ENCODE measurements around the gene SHTN1.

SHTN1 gene

DNA sequence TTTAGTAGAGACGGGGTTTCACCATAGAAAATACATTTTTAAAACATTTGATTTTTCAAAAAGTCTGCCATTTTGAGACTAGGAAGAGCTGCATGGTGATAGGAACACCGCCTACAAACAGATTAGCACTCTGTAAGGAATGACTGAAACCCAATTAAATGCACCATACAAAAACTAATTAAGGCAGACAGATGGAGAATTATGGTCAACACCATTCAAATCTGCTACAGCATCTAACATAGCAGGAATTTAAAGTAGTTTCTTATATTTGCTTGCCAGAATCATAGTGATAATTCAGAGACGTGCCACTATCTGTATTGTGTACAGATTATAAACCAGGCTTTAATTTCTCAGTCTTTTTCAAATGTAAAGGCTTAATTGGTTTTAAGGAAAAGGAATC is 87.5 kb downstream of the SHTN1 start:
- no peak for DNase-seq (ENCODE audit: low spot score)

DNA sequence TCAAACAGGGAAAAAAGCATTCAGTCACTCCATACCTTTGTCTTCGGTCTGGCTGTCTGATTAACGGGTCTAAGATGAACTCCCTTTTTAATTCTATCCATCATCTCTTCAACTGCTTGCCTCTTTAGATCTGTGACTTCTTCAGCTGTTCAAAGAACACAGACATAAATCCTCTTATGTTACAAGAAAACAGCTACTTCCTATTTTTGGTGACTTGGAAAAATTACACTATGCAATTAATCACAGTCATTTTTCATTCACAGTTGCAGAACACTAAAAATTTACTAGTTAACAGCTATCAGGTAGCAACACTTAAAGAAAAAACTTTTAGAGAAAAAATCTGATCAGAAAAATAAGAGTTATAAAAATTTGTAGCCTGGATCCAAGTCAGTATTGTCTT is 89.6 kb downstream of the SHTN1 start:
- DNase-seq (ENCODE audit: low spot score) = no peak

DNA sequence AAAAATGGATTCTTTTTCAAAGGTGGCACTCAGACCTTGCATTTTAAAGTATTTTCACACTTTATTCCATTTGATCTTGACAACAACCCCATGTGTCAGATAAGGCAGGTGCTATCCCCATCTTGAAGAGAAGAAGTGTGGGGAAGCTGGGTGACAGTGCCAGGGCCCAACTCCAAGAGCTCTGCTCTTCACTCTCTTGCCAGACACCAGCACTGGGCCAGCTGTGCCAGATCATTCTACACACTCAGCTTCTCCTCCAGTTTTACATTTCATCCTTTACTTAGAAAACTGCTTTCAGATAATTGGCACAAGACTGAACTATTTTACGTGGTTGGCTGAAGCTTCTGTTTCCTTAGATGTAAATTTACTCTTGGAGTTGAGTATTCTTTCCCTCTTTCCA is 91.3 kb downstream of the SHTN1 start:
- no peak for DNase-seq (ENCODE audit: low spot score)

DNA sequence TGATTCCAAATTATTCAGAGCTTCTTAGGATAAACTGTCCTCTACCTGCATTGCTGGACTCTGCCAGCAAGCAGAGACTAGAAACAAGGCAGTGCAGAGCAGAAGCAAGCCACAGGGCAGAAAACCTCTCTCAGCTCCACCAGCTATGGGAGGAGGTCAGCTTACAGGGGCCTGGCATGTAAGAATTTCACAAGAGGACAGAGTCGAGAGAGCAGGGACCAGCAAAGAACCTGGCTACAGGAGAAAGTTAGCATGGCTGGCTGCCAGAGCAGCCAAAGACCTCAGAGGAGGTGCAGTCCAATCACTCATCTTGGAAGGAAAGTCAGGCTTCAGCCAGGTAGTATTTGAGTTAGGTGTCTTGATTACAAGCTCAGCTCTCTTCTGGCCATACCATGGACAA is 92.8 kb downstream of the SHTN1 start:
- DNase-seq (ENCODE audit: low spot score) = no peak

DNA sequence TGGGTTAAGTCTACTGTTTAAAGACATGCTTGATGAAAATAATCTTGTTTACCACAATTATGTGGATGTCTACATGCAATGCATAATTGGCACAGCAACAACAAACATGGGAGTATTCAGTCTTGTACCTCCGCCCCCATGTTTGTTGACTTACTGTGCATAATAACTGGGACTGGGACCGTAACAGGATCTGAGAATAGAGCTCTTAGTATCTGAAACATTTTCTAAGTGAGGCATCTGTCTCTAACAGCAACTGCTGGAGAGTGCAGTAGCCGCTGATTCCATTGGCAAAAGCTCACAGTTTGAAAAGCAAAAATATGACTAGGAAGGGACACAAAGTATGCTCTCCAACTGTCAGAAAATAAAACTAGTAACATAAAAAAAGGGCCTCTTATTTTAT is 94.1 kb downstream of the SHTN1 start:
- DNase-seq (ENCODE audit: low spot score) = no peak

DNA sequence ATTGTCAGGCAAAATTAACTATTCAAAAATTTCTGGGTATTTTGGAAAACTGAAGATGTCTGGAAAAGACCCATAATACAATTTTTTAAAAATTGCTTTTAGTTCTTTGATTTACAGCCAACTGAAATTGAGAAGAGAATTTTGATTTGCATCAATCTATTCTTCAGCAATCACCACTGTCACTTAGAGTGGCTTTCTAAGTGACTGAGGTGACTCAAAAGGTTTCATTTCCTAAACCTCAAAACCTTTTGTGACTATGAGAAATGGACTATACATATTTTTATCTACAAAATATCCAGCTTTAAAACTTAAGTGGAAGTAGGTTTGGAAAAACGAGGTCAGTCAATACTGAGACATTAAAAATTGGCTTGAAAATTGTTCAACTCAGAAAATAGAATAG is 95.7 kb downstream of the SHTN1 start:
- DNase-seq (ENCODE audit: low spot score) = no peak

DNA sequence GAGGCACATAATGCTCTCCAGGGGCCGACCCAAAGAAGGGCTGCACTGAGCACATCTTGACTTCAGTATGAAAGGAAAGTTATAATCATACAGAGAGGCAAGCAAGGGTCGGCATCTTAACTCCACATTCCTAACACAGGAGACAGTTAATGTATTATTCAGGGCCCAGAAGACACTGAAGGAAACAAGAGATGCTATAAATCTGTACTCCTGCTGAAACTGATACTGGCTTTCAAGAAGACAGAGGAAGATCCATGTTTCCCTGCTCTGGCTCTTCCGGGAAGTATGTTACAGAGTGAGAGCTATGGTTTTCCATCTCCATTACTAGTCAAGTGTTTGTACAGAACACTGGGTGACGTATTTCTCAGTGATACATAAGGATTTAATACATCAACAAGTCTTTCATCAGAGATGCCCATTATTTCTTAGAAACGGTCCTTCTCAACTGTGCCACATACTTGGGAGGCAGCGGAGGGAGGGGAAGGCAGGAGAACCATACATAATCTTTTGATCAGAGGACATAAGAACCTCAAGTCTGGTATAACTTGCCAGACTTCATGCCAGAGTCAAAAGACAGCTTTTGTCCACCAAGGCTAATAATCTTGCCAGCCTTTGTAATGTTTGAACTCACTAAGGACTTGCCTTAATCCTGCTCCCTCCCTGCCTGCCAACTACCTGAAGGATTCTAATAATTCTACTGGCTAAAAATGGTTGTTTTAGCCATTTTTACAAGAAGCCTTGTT is 97.6 kb downstream of the SHTN1 start:
- DNase-seq (ENCODE audit: low spot score) = no peak

DNA sequence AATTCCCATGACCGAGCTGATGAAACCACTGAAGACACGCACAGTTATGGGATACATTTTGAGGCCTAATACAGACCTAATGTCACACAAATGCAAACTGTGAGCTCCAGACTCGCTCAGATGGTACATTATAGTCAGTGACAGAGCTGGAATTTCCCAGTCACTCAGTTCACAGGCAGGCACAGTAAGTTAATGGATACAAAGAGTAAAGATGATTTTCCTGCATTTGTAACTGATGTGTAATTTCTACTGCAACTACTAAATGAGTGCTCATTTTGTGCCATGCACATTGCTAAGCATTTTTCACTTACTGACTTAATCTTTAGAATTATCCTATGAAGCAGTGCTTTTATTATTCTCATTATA is 99.2 kb downstream of the SHTN1 start:
- DNase-seq (ENCODE audit: low spot score) = no peak

DNA sequence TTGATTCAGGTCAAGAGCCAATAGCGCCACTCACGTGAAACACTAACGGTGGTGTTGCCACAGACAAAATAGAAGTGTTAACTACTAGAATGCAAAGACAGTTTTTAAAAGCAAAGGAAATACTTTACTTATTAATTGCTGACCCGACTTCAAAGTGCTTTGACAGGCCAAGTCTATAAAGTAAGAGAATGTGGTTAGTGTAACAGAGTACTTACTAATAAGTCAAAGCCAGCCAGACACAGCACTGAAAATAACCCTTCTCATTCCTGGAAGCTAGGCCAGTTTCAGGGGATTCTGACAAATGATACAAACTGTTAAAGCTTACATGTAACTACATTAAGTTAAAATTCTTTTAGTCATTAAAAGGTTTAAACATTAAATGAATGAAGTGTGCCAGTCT is 105.4 kb downstream of the SHTN1 start:
- no peak for DNase-seq (ENCODE audit: low spot score)

DNA sequence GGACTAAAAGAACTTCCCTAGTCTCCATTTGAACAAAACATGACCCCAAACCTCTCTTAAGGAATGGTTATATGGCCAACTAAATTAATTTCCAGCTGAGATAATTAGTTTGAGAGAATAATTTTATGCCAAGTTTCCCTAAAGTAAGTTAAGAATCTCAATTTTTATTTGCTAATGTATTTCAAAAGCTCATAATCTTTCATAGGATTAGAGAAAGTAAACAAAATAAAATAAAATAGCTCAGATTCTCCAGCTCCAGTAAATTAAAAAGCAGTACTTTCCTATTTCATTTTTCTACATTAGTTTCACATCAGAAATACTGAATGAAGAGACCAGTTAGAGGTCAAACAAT is 111.3 kb downstream of the SHTN1 start:
- DNase-seq (ENCODE audit: low spot score) = no peak

DNA sequence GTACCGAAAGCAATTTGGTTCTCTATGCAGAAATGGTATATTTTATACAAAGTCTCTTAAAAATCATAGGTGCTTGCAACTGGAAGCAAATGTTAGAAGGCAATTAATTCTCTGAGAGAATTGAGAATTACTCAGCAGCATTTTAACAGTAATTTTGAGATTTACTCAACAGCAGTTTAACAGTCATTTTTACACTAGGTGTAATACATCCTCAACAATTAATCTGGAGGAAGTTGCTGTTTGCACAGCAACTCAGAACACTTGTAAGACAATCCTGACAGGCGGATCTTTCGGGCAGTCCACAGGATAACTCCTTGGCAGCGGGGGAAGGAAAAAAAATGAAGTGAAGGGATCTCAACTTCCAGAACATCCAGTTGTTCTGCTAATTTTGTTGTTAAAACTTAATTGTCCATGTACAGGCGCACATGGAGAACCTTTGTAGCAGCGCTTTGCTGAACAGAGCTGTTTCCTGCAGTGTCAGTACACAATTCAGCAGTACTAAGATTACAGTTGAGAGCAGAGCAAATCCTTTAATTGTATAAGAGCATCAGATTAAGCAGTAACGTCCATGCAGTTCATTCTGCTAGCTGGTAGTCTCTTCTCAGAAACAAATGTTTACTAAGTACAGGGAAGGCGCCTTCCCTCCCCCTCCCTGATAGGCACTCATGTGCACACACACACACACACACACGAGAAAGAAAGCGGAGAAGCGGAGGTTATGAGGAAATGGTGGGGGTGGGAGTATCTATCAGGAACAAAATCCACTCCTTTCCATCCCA is 111.9 kb downstream of the SHTN1 start:
- DNase-seq (ENCODE audit: low spot score) = peak; percentile 46

DNA sequence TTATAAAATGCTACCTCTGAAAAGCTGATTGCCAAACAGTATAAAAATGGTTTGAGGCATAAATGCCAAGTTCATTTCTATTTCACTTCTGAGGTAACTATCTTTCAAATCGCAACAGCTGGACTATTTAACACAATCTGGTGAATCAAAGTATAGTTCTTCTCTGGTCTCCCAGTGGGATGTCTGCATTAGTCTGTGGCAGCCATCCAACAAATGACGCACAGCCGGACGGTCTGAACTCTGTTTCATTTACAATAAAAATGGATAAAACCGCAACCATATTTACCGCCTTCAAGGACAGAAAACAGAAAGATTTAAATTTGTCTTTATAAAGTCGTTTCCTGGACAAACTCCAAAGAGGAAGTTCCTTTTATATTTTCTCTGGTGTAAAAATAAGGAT is 113.8 kb downstream of the SHTN1 start:
- DNase-seq (ENCODE audit: low spot score) = peak; percentile 36

DNA sequence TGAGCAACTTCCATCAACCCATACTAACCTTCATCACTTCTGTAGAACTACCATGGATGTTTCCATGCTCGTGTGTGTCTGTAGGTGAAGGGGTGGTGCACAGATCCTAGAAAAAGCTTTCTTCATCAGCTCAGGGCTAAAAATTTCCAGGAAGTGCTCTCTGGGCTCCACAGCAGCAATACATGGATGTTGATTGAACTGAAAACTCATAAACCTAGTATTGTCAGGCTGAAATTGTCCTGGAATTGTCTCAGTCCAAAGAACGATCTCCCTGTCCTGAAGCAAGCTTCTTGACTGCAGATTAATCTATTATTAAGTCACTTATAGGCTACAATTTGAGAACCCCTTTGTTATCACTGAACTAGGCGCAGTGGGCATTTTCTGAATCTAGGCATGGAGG is 115.9 kb downstream of the SHTN1 start:
- DNase-seq (ENCODE audit: low spot score) = no peak

DNA sequence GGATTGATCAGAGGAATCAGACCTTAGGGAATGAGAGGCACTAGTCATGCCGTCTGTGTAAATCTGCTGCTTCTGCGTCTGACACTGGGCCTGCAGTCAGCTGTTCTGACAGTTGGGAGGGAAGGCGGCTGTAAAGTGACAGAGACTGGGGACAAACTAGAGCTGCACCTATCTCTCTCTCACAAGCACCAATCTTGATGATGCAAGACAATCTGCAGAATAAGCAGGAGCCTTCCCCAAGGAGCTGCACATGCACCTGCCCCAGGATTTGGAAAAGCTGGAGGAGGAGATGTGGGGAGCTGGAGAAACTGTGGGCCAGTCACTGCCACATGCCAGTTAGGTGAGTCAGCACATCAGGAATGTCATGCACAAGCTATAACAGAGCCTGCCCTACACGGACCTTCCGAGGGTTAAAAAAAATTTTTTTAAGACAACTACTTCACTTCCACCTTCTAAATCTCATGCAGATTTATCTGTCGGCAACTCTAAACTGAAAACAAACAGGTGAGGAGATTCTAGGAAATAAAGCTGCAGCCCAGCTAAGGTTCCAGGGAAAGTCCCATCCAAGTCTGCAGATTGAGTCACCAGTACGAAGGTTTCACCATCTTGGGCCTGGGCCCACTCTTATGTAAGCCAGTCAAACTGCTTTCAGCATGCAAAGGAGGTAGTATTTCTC is 116.5 kb downstream of the SHTN1 start:
- DNase-seq (ENCODE audit: low spot score) = no peak

DNA sequence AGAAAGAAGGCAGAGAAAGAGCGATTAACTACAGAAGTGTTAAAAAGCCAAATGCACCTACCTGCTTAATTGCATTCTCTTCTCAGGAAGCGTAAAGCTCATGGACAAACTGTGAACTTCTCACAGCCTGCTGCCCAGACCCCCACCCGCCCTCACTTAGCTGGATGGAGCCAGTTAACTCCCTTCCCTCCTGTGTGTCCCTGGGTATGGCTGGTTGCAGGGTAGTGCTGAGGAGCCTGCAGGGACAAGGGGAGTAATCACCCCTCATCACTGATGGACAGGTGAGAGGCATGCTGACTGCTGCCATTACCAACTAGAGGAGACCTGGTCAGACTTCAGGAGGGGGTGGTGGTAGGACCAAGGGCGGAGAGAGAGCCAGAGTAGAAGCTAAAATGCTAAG is 118.2 kb downstream of the SHTN1 start:
- no peak for DNase-seq (ENCODE audit: low spot score)

DNA sequence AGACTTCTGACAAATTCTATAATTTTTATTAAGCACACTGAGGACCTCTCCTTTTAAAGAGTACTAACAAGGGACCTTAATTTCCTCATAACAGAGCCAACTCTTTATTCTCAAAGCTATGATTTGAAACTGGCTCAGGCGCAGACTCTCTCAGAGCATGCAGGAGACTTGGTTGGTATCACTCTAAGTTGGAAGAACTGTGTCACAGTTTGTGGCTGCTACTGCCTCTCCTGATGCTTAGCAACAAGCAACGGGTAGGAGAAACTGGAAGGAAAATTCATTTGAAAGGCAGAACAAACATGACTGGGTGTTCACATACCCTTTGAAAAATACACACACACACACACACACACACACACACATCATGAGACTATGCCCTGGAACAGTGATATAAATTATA is 122.3 kb downstream of the SHTN1 start:
- no peak for DNase-seq (ENCODE audit: low spot score)

DNA sequence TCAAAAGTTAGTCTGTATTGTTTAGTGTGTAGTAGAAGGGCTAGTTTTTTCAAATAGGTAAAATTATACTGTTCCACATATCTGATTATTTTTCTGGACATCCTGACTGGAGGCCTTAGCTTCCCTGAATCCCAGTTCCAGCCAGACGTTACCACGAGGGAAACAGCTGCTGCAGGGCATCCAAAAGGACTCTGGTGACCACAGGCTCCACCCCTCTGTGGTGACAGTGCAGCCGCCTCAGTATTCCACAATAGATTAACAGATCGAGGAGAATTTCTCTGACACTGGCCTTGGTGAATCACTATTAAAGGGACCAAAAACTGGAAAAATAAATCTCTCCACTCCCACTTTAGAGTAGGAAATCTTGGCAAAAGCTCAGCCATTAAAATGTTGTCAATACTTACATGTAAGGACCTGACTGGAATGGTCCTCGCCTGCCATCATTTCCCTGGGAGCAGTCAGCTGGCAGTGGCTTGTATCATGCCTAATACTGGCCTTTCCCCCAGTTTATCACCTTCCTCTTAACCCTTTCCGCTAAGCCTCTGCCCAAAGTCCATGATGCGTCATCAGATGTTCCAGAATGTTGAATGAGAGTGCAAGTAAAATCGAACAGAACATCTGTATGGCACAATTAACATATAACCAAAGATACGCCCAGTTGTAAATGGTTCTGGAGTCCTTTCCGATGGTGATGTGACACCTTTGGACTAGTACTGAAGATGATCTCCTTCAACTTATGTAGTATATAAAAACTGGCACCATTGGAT is 124.1 kb downstream of the SHTN1 start:
- DNase-seq (ENCODE audit: low spot score) = no peak

DNA sequence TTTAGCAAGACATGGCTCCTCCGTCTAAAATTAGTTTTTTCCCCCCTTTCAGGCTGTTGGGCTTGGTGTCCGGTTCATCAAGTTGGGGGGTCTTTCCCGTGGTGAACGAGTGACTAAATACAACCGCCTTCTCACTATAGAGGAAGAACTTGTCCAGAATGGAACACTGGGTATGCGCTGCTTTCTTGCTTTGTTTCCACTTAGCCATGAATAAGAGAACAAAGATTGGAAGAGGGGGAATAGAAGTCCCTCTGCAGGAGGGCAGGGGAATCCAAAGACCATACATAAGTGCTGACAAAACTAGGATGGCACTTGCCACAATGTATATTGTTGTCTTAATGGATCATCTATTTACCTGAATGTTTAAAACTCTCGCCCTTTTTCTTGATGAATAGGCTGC is 125.2 kb downstream of the SHTN1 start:
- no peak for DNase-seq (ENCODE audit: low spot score)

DNA sequence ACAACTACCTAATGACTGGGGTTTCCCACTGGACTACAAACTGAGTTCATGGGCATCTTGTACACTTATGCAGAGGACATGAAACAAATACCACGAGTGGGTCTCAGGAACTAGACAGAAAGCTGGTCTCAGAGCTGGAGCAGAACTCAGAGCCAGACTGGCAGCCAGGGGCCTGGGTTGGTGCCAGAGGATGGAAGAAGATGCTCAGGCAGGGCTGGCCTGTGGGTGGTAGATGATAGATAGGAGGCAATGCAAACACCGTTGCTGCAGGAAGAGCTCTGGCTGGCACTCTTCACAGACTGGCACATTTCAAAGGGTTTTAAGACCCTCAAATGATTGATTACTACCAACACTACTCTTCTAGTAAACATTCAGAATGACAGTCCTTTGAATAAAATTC is 126.9 kb downstream of the SHTN1 start:
- DNase-seq (ENCODE audit: low spot score) = no peak

DNA sequence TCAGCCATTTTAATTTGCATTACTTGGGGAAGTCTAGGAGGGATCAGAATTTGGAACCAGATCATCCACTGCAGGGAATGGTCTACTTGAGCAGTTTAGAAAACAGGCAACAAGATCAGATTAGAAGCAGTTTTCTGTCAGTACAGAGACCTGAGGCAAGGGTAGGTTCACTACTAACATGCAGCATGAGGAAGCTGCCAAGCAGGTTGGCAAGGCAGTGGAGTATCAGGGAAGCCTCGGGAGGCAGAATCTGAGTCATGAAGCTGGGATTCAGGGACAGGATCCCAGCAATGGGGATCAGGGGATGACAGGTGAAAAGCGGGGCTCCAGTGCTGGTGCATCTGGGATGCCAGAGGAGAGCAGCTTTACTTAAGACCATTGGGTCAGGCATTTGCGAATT is 127.6 kb downstream of the SHTN1 start:
- DNase-seq (ENCODE audit: low spot score) = no peak

DNA sequence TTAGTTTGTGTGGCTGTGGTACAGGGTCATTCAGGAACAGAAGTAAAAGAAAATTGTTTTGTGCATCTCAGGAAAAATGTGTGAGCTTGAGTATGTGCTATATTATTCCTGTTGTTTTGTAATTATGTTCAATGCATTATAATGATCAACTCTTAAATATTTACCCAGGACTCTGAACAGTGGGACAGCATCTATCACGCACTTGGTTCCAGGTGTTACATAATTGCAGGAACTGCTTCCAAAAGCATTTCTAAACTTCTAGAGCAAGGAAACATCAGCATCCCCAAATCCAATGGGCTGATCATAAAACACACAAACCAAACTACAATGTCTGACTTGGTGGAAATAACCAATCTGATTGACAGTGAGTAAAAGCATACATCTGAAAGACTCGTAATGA is 129.1 kb downstream of the SHTN1 start:
- no peak for DNase-seq (ENCODE audit: low spot score)

DNA sequence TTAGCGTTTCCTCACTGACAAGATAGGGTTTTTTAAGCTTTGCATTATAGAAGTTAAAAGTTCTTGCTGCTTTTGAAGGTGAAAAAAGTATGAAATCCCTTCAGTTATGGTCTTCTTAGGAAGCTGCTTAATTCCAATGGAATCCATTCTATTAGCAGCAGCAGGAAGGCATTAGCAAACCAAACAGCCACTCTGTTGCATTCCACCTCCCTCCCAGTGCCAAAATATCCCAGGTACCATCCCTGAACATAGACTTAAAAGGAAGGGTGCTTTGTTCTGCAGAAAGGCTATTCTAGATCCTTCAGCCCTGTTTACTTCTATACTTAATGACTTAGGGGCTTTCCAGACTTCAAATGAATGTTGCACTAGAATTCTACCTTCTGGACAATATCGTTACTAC is 131.9 kb downstream of the SHTN1 start:
- no peak for DNase-seq (ENCODE audit: low spot score)

DNA sequence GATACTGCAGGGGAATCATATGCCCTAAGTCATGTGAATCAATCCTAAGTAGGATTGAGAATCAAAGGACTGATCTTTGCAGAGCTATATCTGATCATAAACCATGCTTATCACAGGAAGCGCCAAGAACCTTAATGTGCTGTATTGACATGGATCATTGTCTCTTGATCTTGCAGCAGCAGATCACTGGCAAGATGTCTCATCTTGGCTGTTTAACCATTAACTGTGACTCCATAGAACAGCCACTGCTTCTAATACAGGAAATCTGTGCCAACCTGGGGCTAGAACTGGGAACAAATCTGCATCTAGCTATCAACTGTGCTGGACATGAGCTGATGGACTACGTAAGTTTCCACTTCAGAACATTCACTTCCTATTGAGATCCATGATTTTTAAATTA is 134.0 kb downstream of the SHTN1 start:
- DNase-seq (ENCODE audit: low spot score) = no peak
